ENCODE data around the gene NFE2L1.
"Not testable (repeated sequence)": the region's sequence is repeated elsewhere in the genome, so short reads cannot be mapped to it uniquely, and the experiment has no call there.

The NFE2L1 gene

DNA sequence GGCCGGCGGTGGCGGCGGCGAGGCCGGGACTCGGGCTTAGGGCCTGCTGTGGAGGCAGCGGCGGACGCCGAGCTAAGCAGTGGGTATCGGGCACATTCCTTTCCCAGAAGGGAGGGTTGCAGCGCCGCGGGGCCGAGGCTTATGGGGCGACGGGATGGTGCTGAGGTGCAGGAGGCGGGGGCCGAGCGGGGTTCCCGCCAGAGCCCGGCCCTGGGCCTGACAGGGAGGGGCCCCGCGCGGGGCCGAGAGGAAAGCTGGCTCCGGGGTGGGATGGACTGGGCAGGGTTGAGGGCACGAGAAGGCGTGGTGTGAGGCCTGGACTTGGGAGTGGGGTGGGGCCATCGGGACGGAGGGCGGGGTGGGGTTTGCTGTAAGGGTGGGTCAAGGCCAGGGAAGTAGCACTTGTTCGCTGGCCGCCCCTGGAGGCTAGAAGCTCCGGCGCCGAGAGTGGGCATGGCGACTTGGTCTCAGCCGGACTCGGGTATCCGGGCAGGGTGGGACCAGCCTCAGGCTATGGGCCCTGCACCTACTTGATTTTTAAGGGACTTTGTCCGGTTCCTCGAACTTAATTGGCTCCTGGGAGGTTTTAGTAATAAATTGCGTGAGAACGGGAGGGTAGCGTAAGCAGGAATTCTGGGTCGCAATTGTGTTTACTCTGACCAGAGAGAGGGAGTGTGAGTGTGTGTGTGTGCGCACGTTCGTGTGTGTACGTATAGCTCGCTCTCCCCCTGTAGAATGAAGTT, 396 bp downstream of the NFE2L1 start:
- peak; percentile 72 to 82 for DNase-seq

DNA sequence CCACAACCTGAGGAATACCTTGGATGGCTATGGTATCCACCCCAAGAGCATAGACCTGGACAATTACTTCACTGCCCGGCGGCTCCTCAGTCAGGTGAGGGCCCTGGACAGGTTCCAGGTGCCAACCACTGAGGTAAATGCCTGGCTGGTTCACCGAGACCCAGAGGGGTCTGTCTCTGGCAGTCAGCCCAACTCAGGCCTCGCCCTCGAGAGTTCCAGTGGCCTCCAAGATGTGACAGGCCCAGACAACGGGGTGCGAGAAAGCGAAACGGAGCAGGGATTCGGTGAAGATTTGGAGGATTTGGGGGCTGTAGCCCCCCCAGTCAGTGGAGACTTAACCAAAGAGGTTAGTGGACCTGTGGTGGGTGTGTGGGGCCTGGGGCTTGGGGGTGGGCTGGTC, 3.1 kb downstream of the NFE2L1 start:
- no peak for DNase-seq

DNA sequence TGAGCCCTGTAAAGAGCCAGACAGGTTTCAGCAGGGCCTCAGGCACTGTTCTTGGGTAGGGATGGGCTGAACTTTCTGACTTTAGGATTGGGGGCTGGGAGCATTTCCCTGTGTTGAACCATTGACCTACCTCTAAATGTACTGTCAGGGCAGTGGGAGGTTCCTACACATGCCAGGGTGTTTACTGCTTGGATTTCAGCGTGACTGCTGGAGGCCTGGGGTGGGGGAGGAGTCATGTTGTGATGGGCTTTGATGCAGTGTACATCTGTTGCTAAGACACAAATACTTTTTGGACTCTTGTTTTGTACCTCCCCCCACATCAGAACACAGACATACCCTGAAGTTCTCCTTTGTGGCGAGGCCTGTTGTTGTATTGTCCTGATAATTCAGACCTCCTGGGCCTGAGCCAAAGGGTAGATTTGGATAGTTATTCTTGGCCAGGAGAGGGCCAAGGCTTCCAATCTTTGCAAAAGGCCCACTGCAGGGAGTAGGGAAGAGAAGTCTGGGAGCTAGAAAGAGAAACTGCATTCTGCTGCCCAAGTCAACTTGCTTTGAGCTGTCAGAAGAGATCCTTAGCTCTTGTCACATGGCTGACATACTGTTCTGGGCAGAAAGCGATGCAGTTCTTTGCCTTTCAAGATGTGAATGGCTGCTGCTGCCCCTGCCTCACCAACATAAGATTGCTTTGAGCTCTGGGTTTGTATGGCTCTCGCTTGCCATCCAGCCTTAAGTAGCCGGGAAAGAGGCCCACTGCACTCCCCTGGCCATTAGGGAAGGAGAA, 3.7 kb downstream of the NFE2L1 start:
- DNase-seq, result no peak

DNA sequence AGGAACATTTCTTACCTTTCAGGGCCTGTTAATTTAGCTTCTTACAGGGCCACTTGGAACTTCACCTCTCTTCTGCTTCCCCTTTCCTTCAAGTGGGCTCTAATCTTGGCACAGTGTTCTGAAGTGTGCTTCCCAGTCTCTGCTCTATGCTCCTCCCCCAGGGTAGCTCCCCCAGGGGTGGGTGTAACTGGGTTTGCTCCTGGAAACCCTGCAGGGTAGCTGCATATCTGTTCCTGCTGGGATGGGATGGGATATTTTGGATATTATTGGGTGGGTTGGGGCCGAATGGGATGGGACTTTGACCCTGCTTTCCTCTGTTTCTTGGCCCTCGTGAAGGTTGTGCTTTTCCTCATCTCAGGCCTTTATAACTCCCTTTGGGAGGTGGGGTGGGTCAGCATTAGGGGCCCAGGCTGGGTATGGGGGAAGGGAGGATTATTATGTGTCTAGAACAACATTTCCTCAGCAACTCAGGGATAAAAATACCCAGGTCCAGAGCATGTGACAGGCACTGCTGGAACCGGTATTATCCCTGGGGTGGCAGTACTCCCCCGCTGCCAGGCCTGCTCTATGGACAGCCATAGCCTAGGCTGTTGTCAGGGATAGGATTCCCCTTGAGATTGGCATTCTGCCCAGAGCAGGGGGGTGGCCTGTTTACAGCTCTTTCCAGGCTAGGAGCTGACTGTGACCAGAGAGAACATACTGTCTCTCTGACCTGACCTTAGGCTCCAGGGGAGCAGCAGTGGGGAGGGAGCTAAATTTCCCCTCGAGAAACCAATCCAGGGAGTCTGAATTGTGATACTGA, 5.0 kb downstream of the NFE2L1 start:
- DNase-seq, result no peak

DNA sequence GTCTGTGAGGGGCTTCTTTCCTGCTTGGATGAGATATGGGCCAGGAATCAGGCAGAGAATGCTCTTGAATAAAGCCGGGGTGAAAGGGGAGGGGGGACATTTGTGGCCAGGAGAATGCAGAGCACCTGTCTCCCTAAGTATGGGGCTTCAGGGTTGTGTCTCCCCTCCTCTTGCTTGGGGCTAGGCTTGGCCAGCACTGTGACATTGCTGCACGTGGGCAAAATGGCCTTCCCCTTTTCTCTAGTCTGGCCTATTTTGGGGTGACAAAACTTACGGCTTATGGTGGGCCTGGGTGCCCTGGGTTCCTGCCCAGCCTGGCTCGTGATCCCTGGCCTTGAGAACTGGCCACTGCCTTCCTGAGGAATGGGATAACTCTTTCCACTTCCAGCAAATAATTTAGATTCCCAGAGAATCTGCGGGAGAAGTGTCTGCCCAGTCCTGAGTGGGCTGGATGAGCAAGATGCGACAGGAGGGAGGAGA, 5.6 kb downstream of the NFE2L1 start:
- no peak for DNase-seq

DNA sequence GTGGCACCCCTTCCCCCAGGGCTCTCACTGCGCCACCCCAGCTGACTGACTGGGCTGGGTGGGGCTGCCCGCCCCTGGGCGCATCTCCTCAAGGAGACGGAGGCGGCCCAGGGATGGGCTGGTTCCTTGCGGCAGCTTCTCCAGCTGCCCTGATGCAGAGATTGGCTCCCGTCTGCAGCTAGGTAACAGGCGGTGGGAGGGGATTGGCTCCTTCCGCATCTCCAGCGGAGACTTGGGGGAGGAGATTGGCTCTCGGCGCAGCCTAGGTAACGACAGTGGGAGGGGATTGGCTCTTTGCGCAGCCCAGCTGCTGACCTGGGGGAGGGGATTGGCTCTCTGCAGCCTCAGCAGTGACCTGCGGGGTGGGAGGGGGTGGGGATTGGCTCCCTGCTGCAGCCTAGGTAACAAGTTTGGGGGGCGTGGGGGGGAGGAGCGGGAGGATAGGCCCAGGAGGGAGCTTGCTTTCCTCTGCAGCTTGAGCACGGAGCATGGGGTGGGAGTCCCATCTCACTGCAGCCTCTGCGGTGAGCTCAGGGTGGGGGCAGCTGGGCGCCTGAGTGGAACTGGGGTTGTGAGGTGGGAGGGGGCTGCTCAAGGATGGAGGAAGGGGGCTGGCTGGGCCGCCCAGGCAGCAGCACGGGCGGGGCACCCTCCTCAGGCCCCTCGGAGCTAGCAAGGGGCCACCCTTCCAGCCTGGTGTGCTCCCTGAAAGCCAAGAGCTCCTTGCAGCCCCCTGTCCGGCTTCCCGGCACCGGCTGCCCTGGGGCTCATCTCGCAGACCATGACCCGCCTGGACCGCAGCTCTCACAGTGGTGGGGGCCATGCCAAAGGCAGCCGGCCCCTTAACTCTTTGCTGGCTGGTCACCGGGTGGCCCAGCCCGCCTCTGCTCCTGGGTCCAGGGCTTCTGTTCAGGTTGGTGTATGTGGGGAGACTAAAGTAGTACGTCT, 6.4 kb downstream of the NFE2L1 start:
- no peak for DNase-seq

DNA sequence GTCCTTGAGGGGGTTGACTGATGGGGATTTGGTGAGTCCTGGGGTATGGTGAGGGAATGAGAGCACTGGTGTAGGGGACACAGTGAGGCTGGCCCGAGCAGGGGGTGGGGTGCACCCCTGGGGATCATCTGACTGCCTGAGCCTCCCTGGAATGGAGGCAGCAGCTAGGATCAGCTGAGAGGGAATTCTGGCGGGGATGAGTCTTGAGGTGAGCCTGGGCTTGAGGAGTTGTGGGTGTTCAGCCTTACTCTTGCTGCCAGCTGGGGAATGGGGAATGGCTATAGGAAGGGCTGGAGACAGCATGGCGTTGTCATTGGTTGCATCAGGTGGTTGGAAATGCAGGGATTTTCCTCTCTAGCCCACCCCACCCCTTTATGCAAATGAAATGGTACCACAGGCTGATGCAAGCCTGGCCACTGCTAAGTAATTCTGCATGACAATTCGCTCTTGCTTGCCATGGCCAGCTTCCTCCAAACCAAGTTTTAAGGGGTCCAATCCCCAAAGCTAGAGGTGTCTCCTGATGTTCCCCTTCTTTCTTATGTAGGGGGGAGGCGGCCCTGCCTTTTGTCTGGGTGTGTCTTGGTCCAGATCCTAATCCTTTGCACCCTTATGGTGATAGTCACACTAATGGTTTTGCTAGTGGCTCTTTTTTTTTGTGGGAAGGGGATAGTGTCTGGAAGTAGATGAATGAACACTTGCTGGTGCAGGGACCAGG, 7.5 kb downstream of the NFE2L1 start:
- DNase-seq, result no peak

DNA sequence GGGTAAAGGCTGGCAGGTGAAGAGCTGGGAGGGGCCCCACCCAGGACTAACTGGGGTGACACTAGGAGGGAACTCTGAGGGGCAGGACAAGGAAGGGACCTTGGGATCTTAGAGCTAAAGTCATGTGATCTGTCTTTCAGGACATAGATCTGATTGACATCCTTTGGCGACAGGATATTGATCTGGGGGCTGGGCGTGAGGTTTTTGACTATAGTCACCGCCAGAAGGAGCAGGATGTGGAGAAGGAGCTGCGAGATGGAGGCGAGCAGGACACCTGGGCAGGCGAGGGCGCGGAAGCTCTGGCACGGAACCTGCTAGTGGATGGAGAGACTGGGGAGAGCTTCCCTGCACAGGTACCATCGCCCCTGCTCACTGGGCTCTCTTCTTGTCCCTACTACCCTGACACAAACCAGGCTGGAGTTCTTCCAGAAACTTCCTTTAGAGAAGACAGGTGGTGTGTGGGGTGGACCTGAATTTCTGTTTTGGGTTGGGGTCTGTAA, 8.1 kb downstream of the NFE2L1 start:
- DNase-seq, result no peak

DNA sequence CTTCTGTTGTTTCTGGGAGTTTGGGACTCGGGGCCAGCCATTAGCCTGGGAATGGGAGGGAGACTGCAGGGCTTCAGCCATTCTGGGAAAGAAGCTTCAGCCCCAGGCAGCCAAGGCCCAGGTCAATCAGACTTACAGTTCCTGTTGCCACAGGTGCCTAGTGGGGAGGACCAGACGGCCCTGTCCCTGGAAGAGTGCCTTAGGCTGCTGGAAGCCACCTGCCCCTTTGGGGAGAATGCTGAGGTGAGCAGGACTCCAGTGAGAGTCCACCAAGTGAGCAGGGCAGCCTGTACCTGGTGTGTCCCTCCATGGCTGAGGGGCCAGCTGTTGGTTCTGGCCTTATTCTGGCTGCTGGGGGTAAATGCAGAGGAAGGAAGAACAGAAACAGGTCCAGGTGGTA, 8.7 kb downstream of the NFE2L1 start:
- no peak for DNase-seq

DNA sequence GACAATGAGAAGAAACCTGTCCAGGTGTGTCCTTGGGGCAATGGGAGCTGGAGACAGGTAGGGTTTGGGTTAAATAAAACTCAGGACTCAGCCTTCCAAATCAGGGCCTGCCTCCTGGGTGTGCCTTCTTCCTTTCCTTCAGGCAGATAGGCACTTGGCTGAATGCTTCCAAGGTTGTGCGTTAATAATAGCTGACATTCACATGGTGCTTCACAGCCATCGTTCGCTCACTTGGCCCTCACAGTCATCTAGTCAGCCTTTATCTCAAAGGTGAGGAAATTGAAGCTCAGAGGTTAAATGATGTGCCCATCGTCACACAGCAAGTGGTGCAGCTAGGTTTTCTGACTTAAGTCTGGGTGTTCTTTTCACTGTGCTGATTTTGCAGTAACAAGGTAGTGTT, 9.5 kb downstream of the NFE2L1 start:
- no peak for DNase-seq

DNA sequence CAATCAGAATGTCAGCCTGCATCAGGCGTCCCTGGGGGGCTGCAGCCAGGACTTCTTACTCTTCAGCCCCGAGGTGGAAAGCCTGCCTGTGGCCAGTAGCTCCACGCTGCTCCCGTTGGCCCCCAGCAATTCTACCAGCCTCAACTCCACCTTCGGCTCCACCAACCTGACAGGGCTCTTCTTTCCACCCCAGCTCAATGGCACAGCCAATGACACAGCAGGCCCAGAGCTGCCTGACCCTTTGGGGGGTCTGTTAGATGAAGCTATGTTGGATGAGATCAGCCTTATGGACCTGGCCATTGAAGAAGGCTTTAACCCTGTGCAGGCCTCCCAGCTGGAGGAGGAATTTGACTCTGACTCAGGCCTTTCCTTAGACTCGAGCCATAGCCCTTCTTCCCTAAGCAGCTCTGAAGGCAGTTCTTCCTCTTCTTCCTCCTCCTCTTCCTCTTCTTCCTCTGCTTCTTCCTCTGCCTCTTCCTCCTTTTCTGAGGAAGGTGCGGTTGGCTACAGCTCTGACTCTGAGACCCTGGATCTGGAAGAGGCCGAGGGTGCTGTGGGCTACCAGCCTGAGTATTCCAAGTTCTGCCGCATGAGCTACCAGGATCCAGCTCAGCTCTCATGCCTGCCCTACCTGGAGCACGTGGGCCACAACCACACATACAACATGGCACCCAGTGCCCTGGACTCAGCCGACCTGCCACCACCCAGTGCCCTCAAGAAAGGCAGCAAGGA, 10.4 kb downstream of the NFE2L1 start:
- DNase-seq, result no peak

DNA sequence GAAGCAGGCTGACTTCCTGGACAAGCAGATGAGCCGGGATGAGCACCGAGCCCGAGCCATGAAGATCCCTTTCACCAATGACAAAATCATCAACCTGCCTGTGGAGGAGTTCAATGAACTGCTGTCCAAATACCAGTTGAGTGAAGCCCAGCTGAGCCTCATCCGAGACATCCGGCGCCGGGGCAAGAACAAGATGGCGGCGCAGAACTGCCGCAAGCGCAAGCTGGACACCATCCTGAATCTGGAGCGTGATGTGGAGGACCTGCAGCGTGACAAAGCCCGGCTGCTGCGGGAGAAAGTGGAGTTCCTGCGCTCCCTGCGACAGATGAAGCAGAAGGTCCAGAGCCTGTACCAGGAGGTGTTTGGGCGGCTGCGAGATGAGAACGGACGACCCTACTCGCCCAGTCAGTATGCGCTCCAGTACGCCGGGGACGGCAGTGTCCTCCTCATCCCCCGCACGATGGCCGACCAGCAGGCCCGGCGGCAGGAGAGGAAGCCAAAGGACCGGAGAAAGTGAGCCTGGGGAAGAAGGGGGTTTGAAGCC, 11.0 kb downstream of the NFE2L1 start:
- DNase-seq, result no peak

DNA sequence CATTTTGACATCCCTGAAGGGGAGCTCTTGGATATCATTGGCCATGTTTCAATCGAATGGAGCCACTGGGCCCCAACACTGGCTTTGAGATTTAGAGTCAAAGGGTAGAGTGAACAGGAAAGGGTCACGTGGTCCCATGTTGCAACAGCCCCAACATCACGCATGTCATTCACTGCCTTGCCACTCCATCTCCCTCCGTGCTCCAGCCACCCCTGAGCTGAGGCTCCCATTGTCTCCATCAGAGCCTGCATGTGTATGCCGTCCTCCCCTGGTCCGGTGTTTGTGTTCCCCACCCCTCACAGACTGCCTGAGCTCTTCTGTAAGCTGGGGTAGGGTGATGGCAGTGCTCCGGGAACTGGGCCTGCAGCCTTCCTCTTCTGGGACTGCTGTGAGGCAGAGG, 12.1 kb downstream of the NFE2L1 start:
- DNase-seq, result no peak

DNA sequence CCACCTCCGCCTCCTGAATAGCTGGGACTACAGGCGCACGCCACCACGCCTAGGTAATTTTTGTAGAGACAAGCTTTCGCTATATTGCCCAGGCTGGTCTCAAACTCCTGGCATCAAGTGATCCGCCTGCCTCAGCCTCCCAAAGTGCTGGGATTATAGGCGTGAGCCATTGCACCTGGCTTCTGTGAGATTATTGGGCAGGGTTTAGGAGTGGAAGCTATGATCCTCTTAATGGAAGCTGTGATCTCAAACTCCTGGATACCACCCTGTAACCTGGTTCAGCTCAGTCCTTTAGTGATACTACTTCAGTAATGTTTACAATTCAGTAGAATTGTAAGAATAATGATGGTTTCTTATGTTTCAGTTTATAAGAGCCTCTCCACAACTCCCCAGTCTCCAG, 14.1 kb downstream of the NFE2L1 start:
- no peak for DNase-seq

DNA sequence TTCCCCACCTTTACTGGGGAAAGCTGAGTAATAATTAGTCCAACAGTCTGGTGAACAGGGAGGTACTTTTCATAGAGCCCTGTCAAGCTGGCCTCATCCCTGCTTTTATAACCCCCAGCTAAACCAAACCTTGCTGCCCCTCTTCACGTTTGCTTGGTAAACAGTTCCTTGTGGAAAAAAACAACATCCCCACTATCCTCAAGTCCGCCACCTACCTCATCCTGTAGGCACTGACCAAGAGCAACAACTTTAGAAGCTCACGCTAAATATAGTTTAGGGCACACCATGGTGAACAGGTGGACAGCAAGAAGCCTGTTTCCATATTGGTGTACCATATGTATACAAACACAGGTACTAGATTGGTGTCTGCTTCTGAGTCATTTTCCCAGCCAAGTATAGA, 16.5 kb downstream of the NFE2L1 start:
- DNase-seq, result no peak

DNA sequence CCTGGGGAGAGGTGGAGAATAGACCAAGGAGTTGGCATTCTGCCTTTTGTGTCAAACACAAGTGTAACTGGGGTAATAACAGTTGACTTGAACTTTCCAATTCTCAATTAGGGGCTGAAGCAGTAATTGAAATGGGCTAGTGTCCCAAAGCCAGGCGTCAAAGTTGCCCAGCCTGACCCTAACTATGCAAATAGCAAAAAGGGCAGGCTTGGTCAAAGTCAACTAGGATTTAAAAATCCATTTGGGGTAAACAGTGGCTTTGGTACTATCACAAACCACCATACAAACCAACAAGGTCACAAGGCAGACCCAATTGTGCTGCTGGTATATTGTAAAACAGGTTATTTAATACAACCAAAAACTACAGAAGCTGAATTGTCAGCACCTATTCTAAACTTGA, 18.0 kb downstream of the NFE2L1 start:
- no peak for DNase-seq

DNA sequence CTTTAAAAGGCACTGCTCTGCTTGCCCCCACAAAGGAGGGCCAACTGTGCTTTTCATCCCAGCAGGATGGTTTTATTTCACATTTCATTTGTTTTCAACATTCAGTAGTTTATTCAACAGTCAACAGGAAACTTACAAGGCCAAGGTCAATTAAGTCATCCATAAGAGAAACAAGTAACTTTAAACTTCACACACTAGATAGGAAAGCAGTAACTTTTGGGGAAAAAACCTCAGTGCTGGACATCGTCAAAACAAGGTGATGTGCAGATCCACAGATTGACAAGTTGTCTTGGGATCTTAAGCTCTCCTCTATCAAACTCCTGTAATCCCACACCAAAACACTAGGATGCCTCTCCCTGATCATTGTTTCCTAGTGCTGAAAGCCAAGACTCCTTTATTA, 18.5 kb downstream of the NFE2L1 start:
- DNase-seq, result no peak

DNA sequence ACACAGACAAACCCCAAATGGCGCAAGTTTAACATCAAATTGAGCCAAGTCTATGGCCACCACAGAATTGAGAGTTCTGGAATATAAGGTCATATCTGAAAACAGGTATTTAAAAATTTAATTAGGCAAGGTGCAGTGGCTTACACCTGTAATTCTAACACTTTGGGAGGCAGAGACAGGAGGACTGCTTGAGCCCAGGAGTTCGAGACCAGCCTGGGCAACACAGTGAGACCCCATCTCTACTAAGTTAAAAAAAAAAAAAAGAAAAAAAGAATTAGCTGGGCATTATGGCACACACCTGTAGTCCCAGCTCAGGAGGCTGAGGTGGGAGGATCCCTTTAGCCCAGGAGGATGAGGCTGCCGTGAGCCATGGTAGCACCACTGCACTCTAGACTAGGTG, 19.1 kb downstream of the NFE2L1 start:
- no peak for DNase-seq

DNA sequence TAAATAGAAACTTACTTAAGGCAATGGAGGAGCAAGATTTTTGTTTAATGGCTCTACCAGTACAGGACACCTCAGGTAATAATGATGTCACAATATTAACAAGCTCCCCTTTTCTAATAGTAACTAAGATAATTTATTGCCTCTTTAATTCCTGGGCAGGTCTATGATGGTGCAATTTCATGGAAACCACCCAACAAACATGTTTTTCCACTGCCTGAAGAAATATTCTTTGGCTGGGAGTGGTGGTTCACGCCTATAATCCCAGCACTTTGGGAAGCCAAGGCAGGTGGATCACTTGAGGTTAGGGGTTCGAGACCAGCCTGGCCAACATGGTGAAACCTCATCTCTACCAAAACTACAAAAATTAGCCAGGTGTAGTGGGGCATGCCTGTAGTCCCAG, 19.6 kb downstream of the NFE2L1 start:
- DNase-seq, result not testable (repeated sequence)

DNA sequence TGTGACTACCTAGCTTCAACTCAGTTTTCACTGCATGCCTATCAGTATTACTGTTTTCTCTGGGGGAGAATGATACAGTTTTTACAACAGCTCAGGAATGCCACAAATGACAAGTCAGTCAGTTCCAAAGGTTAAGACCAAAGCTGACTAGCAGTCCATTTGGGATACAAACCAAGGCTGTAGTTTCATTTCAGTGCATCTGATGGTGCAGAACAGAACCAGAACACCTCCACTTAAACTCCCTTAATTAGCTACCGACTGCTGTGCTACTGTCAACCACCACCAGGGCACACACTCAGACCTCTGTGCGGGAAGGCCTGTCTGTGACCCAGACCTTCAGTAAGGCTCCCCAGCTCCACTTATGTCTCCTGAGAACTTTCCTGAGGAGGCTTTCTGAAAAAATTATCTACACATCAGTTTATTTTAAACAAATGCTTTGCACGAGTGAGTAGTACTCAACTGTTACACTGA, 20.4 kb downstream of the NFE2L1 start:
- DNase-seq, result peak; percentile 33 to 38

Measured in AML-193 (cell line).